Fibroblast of villous mesenchyme (primary cell): ENCODE results near the gene SLC43A1. TPM values are rescaled to one million over a fixed set of nuclear protein-coding genes. Genes with fewer than 3 reads are reported as not detected.

Experiments
- DNase-seq: peaks from one replicate; pipeline ENCODE4 v3.0.0-alpha.2; 2010; ENCODE audit warnings: low read depth
- H3K4me3 ChIP-seq: 2 replicates; pipeline ENCODE4 v1.5.1; 2011; ENCODE audit warnings: low read depth, mild to moderate bottlenecking, low read length
- total RNA-seq: library from RNA; depleted of rRNA; stranded (reverse); fragments of >200 nt; gene quantifications from 2 replicates; pipeline ENCODE4 v1.2.3, GENCODE V29; 2012
- TF ChIP-seq, protein P1 (sequence below): IDR thresholded peaks from 2 replicates; pipeline ENCODE4 v1.5.1; 2012; ENCODE audit warnings: low read depth, mild to moderate bottlenecking, low read length; ENCODE audit not compliant: insufficient read depth

SLC43A1 gene
- total RNA-seq, 1 donor = 6.0 TPM

DNA sequence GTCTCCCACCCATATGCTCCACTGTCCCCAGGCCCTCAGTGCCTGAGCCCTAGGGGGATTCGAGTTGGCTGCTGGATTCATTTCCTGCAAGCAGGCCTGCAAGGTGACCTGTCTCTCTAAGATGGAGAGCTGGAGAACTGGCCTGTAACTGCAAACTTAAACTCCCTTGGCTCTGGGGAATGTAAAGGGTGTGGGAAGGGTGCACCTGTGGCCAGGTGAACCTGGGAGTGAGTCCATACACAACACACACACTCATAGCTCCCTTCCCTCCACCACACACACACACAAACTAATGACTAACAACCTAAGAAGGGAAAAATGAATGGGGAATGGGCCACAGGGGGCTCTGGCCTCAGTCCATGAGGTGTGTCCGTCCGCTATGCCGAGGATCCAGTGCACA lies 36.4 kb upstream of the SLC43A1 start:
- TF ChIP-seq, protein P1, sequence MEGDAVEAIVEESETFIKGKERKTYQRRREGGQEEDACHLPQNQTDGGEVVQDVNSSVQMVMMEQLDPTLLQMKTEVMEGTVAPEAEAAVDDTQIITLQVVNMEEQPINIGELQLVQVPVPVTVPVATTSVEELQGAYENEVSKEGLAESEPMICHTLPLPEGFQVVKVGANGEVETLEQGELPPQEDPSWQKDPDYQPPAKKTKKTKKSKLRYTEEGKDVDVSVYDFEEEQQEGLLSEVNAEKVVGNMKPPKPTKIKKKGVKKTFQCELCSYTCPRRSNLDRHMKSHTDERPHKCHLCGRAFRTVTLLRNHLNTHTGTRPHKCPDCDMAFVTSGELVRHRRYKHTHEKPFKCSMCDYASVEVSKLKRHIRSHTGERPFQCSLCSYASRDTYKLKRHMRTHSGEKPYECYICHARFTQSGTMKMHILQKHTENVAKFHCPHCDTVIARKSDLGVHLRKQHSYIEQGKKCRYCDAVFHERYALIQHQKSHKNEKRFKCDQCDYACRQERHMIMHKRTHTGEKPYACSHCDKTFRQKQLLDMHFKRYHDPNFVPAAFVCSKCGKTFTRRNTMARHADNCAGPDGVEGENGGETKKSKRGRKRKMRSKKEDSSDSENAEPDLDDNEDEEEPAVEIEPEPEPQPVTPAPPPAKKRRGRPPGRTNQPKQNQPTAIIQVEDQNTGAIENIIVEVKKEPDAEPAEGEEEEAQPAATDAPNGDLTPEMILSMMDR = no peak
- no peak overlapping the region for H3K4me3 ChIP-seq
- no peak for DNase-seq

DNA sequence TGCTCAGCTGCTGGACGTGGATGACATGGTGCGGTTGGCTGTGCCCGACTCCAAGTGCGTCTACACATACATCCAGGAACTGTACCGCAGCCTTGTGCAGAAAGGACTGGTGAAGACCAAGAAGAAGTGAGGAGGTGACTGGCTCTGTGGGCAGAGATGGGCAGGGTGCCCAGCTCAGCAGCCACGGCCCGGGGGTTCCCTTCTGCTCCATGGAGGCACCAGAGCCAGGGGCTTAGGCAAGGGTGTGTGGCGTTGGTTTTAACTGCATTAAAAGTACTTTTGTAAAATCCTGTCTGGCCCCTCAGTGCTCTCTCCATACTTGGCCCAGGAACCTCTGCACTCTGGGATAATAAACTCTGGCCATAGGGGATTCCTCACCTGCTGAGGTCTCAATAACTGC lies 34.5 kb upstream of the SLC43A1 start:
- TF ChIP-seq, protein P1 = no peak
- no peak for DNase-seq
- no peak overlapping the region for H3K4me3 ChIP-seq

DNA sequence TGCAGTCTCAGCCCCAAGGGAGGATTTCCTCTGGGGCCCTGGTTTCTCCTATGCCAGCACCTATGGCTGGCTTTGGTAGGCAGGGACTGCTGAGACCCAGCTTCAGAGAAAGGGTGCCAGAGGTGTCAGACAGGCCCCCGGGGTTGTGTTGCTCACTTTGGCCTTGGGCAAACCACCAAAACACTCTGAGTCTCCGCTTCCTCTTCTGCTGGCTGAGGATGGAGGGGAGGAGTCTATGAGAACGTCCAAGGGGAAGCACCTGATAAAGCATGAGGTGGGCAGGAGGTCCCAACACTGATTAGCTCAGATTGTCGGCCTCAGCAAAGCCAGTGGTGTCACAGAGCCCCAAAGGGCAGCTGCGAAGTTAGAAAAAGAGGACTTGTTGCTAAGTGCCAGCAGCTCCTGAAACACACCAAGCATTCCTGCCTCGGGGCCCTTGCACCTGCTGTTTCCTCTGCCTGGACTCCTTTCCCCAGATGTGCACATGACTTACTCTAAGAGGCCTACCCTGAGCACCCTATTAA lies 32.4 kb upstream of the SLC43A1 start:
- DNase-seq = no peak
- TF ChIP-seq, protein P1 = no peak
- no peak overlapping the region for H3K4me3 ChIP-seq

DNA sequence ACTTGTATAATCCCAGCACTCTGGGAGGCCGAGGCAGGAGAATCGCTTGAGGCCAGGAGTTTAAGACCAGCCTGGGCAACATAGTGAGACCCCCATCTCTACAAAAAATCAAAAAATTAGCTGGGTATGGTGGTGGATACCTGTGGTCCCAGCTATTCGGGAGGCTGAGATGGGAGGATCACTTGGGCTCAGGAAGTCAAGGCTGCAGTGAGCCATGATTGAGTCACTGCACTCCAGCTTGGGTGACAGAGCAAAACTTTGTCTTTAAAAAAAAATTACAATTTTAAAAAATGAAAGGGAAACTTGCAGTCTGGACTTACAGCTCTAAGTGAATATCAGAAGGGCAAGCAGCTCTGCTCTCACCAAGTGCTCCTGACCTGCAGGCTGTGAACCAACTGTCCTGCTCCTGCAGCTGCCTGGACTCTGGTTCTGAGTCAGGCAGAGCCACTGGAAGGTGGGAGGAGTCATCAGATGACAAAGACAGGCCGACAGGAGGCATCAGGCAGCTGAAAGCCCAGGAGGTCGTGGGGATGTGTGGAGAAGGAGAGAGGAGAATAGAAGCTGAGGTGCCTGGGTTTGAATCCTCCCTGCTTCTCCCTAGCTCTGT lies 31.5 kb upstream of the SLC43A1 start:
- H3K4me3 ChIP-seq = no peak overlapping the region
- TF ChIP-seq, protein P1 = peak; percentile 24
- DNase-seq = peak; percentile 21

DNA sequence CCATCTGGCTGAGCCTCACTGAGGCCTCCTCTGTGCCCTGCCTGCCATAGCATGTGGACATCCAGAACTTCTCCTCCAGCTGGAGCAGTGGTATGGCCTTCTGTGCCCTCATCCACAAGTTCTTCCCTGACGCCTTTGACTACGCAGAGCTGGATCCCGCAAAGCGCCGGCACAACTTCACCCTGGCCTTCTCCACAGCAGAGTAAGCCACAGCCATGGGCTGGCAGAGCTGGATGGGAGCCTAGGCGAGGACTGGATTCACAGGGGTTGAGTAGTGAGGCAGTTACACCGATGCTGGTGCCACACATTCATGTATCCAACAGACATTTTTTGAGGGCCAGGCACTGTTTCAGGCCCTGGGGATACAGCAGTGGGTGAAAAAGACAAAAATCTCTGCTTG lies 30.9 kb upstream of the SLC43A1 start:
- no peak for DNase-seq
- H3K4me3 ChIP-seq = no peak overlapping the region
- TF ChIP-seq, protein P1 = no peak

DNA sequence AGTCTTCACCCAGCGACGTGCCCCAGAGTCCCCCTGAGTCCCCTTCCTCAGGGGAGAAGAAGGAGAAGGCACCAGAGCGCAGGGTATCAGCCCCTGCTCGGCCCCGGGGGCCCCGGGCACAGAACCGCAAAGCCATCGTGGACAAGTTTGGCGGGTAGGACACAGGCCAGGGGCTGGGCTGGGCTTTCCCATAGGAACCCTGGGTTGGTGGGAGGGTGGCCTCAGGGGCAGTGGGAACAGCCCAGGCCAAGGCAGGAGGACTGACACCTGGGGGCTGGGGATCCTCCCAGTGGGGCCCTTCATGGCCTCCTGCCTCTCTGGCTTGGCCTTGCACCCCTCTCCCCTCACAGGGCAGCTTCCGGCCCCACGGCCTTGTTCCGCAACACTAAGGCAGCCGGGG lies 30.4 kb upstream of the SLC43A1 start:
- H3K4me3 ChIP-seq = no peak overlapping the region
- no peak for DNase-seq
- TF ChIP-seq, protein P1 = no peak

DNA sequence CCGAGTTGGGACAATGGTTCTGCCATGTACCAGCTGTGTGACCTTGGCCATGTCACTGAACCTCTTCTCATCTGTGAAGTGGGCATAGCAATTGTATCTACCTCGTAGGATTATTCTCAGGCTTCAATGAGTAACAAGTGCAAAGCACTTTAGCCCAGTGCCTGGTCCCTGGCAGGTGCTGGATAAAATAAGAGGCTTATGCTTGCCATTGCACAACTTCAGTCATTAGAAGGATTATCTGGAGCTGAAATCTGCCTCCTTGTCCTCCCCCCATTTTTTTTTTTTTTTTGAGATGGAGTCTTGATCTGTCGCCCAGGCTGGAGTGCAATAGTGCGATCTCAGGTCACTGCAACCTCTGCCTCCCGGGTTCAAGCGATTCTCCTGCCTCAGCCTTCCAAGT lies 29.1 kb upstream of the SLC43A1 start:
- no peak overlapping the region for H3K4me3 ChIP-seq
- TF ChIP-seq, protein P1 = no peak
- no peak for DNase-seq
